Hepatocyte (in vitro differentiated cells): ENCODE data around the gene MBD5.

Experiments
- EZH2 ChIP-seq: fragments of 200-600 bp; sonication (generic); IDR thresholded peaks from 2 replicates; pipeline ENCODE4 v1.6.1; 2016; ENCODE audit warnings: antibody characterized with exemption, mild to moderate bottlenecking, borderline replicate concordance
- EZH2phosphoT487 ChIP-seq: fragments of 200-600 bp; sonication (generic); IDR thresholded peaks from one replicate; pipeline ENCODE4 v1.6.1; 2018; ENCODE audit warnings: antibody characterized with exemption, mild to moderate bottlenecking, low read depth, moderate library complexity; ENCODE audit not compliant: unreplicated experiment, severe bottlenecking
- TF ChIP-seq, protein P1 (sequence below): fragments of 200-600 bp; sonication (generic); IDR thresholded peaks from 2 replicates; pipeline ENCODE4 v1.5.1; 2016; ENCODE audit warnings: antibody characterized with exemption, mild to moderate bottlenecking; ENCODE audit not compliant: poor library complexity

DNA sequence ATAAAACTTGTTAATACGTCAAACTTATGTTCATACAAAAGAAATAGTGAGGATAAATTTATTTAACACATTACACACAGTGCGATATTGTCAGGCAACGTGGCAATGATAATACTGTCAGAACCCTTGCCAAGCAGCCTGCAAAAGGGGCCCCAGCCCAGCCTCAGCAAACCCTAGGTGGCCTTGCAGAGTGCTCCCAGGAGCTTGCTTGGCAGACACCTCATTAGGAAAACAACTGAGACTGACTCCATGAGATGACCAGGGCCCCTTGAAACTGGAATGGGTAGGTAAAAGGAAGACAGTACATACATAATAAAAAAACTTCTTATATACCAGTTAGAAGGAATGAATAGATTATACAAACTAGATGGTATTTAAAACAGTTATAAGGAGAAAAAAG, 487.1 kb downstream of the MBD5 start:
- TF ChIP-seq, protein P1, sequence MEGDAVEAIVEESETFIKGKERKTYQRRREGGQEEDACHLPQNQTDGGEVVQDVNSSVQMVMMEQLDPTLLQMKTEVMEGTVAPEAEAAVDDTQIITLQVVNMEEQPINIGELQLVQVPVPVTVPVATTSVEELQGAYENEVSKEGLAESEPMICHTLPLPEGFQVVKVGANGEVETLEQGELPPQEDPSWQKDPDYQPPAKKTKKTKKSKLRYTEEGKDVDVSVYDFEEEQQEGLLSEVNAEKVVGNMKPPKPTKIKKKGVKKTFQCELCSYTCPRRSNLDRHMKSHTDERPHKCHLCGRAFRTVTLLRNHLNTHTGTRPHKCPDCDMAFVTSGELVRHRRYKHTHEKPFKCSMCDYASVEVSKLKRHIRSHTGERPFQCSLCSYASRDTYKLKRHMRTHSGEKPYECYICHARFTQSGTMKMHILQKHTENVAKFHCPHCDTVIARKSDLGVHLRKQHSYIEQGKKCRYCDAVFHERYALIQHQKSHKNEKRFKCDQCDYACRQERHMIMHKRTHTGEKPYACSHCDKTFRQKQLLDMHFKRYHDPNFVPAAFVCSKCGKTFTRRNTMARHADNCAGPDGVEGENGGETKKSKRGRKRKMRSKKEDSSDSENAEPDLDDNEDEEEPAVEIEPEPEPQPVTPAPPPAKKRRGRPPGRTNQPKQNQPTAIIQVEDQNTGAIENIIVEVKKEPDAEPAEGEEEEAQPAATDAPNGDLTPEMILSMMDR: no peak
- TF ChIP-seq EZH2phosphoT487: no peak
- TF ChIP-seq EZH2: no peak
